GM19193 (cell line): Measurements from ENCODE around the gene ITPKC.
A peak's percentile ranks its signal among the peaks of the same experiment; 100 is the strongest.

Experiments
- POLR2A ChIP-seq: IDR thresholded peaks from 4 replicates; pipeline ENCODE4 v1.6.1; 2011; ENCODE audit not compliant: insufficient read depth, insufficient read length; ENCODE audit errors: extremely low read depth

The ITPKC gene

DNA sequence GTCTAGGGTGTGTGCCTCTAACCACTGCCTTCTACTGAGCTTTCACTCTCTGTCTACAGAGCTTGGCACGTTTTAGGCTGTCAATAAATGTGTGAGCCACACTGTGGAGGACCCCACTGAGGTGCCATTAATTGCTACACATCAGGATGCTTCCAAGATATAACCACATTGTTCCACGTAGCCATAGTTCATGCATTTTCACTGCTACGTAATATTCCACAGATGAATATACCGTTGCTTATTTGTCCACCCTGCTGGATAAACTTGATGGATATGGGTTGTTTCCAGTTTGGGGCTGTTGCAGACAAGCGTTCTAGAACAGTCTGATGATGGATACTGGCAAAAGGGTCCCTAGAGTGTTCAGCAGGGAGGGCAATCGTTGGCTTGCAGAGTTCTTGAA, 15.2 kb upstream of the ITPKC start:
- TF ChIP-seq POLR2A = no peak

GRCh38 chr19:40702337-40703012, 14.4 kb upstream of the ITPKC start:
- no peak for TF ChIP-seq POLR2A

GRCh38 chr19:40703029-40703755, 13.7 kb upstream of the ITPKC start:
- no peak for TF ChIP-seq POLR2A

DNA sequence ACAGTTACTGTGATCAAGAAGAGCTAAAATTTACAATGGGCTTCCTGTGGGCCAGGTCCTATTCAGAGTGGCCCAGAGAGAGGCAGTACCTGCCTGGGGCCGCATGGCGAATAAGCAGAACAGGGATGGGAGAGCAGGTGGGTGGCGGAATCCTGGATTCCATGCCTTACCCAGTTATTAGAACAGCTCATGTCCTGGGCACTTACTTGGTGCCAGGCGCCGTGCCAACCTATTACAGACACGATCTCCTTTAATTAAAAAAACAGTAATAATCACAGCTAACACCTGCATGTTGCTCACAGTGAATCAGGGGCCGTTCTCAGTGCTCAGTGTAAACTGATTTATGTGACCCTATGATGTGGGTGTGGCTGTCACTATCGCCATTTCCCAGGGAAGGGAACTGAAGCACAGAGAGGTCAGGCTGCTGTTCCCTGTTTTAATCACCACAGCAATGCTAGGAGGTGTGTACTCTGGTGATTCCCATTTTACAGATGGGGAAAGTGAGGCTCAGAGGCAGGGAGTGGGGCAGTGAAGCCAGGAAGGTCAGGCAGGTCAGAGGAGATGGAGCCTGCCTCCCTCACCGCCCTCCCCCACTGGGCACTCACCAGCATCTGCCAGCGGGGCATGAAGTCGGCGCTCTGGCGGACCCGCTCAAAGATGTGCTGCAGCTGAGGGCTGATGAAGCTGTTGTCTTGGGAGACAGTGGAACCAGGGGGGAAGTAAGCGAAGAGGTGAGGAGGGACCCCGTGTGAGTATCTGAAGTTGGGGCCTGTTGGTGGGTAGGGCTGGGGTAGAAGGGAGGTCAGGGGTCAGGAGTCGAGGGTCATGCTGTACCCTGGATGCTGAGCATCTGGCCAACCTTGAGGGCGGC, 12.2 kb upstream of the ITPKC start:
- TF ChIP-seq POLR2A = no peak

- no peak for TF ChIP-seq POLR2A
Measured at GRCh38 chr19:40705362-40705651, 11.6 kb upstream of the ITPKC start.

DNA sequence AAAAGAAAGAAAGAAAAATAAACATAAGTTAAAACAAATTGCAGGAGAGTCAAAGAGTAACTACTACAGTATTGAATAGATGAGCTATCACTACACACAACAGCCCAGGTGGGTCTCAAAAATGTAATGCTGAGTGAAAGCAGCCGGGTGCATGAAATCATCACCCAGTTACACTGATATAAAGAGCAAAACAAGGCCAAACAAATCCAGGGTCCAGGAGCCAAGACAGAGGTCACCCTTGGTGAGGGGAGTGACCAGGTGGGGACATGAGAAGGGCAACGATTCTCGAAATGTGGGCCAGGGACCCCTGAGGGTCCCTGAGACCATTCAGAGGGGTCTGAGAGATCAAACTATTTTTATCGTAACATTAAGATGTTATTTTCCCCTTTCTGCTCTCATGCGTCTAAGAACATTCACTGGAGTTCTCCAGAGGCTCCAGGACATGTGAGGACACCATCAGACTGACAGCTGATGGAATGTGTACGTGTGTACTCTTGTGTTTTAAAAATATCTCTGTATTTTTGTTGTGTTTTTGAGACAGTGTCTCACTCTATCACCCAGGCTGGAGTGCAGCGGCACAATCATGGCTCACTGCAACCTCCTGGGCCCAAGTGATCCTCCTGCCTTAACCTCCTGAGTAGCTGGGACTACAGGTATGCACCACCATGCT, 10.8 kb upstream of the ITPKC start:
- no peak for TF ChIP-seq POLR2A

GRCh38 chr19:40707615-40708014, 9.3 kb upstream of the ITPKC start:
- no peak for TF ChIP-seq POLR2A

DNA sequence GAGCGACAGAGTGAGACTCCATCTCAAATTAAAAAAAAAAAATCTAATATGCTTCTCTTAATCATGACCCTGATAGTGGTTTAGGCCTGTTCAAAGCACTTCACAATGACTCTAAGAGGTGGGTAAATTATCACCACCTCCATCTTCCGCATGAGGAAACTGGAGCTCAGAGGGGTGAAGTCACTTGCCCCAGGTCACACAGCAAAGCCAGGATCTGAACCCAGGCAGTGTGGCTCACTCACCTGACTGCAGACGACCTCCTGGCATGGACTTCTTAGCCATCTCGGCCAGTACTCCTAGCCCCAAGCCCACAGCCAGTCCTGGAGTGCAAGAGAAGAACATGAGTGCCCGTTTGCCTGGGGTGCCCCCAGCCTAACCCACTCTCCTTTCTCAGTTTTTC, 7.1 kb upstream of the ITPKC start:
- no peak for TF ChIP-seq POLR2A

GRCh38 chr19:40713939-40714338, 3.0 kb upstream of the ITPKC start:
- no peak for TF ChIP-seq POLR2A

GRCh38 chr19:40714441-40715299, 2.2 kb upstream of the ITPKC start:
- peak; percentile 14 for TF ChIP-seq POLR2A

DNA sequence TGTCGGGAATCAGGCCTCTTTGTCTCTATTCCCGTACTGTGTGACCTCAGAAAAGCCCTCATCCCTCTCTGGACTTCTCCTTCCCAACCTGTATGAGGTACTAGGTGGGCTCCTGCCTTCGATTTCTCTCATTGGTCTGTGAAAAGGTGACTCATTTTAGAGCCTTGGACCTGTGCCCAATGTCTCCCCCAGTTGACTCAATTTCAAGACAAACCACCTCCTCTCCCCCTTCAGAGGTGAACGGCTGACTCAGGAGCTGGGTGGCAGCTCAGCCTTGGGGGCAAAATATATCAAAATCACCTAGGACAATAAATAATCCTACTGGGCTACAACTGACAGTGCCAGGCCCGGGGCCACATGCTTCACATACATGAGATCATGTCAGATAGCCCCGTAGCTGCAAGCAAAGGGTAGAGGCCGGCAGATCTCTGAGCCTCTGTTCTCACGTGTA, 856 bp upstream of the ITPKC start:
- TF ChIP-seq POLR2A = no peak

DNA sequence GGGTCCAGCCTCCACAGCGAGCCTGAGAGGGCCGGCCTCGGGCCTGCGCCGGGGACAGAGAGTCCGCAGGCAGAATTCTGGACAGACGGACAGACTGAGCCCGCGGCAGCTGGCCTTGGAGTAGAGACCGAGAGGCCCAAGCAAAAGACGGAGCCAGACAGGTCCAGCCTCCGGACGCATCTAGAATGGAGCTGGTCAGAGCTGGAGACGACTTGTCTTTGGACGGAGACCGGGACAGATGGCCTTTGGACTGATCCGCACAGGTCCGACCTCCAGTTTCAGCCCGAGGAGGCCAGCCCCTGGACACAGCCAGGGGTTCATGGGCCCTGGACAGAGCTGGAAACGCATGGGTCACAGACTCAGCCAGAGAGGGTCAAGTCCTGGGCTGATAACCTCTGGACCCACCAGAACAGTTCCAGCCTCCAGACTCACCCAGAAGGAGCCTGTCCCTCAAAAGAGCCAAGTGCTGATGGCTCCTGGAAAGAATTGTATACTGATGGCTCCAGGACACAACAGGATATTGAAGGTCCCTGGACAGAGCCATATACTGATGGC, 490 bp downstream of the ITPKC start:
- TF ChIP-seq POLR2A = no peak

GRCh38 chr19:40717880-40718773, 1.2 kb downstream of the ITPKC start:
- no peak for TF ChIP-seq POLR2A

DNA sequence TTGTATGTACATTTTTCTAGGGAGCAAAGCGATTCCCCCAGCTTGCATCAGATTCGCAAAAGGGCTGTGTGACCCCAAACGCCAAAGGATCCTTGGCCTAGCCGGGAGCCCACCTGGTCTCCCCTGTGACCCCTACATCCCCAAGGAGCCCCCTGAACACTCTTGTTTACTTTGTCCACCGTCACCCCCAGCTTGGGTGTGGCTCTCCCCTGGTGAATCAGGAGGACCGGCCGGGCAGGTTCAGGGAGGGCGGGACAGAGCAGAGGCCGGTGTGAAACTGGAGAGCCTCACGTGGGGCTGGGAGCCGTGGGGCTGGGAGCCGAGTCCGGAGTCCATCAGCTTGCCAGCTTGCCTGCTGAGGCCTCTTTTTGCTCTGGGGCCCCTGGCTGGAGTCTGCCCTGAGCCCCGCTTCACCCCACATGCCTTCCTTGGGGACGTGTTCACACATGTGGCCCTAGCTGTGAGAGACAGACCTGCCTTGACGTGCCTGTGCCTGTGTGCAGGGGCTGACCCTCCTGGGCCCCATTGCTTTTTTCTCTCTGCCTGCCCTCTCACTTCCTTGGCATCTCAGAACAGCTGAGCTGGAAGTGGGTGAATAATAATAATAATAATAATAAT, 2.0 kb downstream of the ITPKC start:
- TF ChIP-seq POLR2A = peak; percentile 52
